GM21717 (cell line): ENCODE measurements around the gene TBCD.

Experiments used
- ATAC-seq: cut with Tn5 transposase; IDR thresholded peaks from one replicate; pipeline ENCODE4 v1.9.1; 2021; ENCODE audit warnings: mild to moderate bottlenecking, moderate library complexity; ENCODE audit not compliant: unreplicated experiment

Gene TBCD

GRCh38 chr17:82831041-82831817 lies 79.4 kb downstream of the TBCD start:
- no peak for ATAC-seq

GRCh38 chr17:82831818-82832200 lies 79.9 kb downstream of the TBCD start:
- no peak for ATAC-seq

- ATAC-seq: no peak
Measured at GRCh38 chr17:82832411-82832810, 80.5 kb downstream of the TBCD start.

GRCh38 chr17:82832881-82833475 lies 81.1 kb downstream of the TBCD start:
- ATAC-seq: no peak

GRCh38 chr17:82835122-82835521 lies 83.3 kb downstream of the TBCD start:
- no peak for ATAC-seq

GRCh38 chr17:82835766-82836512 lies 84.1 kb downstream of the TBCD start:
- ATAC-seq: no peak

- no peak for ATAC-seq
Measured at GRCh38 chr17:82836823-82837357, 85.0 kb downstream of the TBCD start.

GRCh38 chr17:82837586-82838320 lies 85.9 kb downstream of the TBCD start:
- no peak for ATAC-seq

- ATAC-seq: no peak
Measured at GRCh38 chr17:82838386-82839063, 86.7 kb downstream of the TBCD start.

- ATAC-seq: no peak
Measured at GRCh38 chr17:82839617-82840292, 87.9 kb downstream of the TBCD start, which contains the start of gene ZNF750. Gene ZNF750 (minus strand): TSS chr17:82840022. CDS start chr17:82832454, 7,568 bp downstream.

- ATAC-seq: no peak
Measured at GRCh38 chr17:82840431-82840831, 88.6 kb downstream of the TBCD start.

GRCh38 chr17:82841921-82842596 lies 90.2 kb downstream of the TBCD start:
- no peak for ATAC-seq

- ATAC-seq: no peak
Measured at GRCh38 chr17:82843904-82844680, 92.2 kb downstream of the TBCD start.

- no peak for ATAC-seq
Measured at GRCh38 chr17:82844796-82845162, 92.9 kb downstream of the TBCD start.

GRCh38 chr17:82845163-82845807 lies 93.4 kb downstream of the TBCD start:
- ATAC-seq: no peak

- ATAC-seq: no peak
Measured at GRCh38 chr17:82846061-82846691, 94.3 kb downstream of the TBCD start.

- no peak for ATAC-seq
Measured at GRCh38 chr17:82848022-82848592, 96.2 kb downstream of the TBCD start.
